HG02571 (cell line): ENCODE results near the gene ST8SIA2.

Source experiments
- ATAC-seq: cut with Tn5 transposase; IDR thresholded peaks from one replicate; pipeline ENCODE4 v1.9.1; 2021; ENCODE audit warnings: mild to moderate bottlenecking, moderate library complexity; ENCODE audit not compliant: unreplicated experiment

Gene ST8SIA2

DNA sequence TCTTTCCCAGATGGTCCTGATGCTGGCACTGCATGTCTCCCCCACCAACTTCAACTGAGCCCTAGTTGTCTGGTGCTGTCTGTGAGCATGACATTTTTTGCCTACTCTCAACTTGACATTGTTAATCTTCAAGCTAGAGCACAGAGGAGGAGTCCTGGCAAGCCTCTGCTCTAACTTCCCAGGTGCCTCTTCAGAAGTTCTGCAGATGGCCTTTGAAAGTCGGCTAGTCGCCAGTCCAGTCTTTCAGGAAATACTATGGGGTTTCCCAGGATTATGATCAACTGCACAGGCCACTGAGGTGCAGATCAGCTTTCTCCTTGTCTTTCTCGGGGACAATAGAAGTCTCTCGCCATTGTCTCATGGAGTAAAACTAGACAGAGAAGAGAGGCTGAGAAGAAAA lies 86.7 kb downstream of the ST8SIA2 start:
- no peak for ATAC-seq

DNA sequence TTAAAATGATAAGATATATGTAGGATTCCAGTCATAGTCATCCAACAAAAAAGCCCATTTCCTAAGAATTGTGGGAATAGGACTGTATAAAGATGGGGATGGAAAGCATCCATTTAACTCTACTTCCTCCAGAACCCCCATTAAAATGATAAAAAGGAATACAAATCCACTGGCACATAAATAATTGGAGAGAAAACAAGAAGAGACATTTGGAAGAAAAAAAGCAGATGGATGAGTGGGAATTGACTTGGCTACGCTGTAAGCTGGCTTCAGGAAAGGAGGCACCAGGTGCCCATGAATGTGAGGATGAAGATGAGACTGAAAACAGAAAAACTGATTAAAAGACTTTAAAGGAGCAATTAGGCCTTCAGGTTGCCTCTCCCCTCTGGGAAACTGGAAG lies 91.8 kb downstream of the ST8SIA2 start:
- ATAC-seq: no peak

GRCh38 chr15:92492551-92493115 lies 99.0 kb downstream of the ST8SIA2 start:
- ATAC-seq: no peak

GRCh38 chr15:92494806-92495336 lies 101.2 kb downstream of the ST8SIA2 start:
- ATAC-seq: no peak

- no peak for ATAC-seq
These were observed 101.8 kb downstream of the ST8SIA2 start for GRCh38 chr15:92495446-92495845.

- no peak for ATAC-seq
These were observed 106.2 kb downstream of the ST8SIA2 start for GRCh38 chr15:92499731-92500530.

- no peak for ATAC-seq
These were observed 108.7 kb downstream of the ST8SIA2 start for GRCh38 chr15:92502336-92502735.

DNA sequence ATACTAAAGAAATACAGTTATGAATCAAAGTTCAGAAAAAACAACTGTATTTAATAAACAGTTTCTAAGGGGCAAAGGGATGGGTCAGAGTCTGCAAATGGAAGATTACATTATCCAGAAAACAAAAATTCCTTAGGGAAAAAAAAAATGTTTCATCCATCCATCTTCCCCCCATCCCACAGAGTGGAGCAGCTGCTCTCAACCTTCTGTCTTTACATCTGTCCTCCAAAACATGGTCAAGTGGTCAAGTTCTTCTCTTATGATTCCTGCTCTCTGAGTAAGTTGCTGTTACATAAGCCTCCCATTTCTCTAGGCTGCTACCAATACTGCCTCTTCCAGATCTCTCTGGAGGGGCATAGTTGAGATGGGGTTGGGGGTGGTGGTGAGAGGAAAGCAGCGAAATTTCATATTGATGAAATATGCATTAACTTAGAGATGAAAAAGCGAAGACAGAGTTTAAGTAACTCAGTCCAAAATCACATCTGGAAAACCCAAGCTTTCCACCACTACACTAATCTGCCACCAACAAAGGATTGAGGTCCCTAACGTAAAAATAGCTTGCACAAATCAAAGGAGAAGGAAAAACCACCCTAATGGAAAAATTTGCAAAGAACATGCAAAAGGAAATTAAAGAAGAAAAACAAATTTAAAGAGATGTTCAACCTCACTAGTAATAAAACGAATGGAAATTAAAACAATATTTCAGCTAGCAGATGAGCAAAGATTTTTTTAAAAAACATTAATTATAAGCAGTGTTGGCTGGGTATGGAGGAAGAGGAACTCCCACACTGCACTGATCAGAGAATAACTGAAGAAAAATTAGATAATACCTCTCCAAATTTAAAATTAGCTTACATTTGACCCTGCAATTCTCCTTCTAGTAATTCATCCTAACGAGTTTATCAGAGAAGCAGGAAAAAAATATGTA lies 109.5 kb downstream of the ST8SIA2 start:
- ATAC-seq: no peak

- ATAC-seq: no peak
These were observed 110.2 kb downstream of the ST8SIA2 start for GRCh38 chr15:92503889-92504288.

DNA sequence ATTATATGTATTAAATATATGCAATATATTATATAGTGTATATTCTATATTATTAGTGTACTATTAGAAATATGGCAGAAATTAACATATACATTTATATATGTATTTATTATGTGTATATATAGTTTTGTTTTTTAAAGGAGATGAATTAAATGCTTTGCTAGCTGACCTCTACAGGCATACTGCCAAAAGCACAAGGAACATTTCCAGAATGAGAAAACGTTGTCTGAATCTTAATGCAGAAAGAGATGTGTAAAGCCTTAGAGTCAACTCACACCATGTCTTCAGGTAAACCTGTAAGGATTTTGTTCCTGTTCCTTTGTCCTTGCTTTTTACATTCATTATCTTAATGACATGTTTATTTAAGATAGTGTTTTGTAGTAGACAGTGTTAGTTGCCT lies 111.9 kb downstream of the ST8SIA2 start:
- no peak for ATAC-seq

DNA sequence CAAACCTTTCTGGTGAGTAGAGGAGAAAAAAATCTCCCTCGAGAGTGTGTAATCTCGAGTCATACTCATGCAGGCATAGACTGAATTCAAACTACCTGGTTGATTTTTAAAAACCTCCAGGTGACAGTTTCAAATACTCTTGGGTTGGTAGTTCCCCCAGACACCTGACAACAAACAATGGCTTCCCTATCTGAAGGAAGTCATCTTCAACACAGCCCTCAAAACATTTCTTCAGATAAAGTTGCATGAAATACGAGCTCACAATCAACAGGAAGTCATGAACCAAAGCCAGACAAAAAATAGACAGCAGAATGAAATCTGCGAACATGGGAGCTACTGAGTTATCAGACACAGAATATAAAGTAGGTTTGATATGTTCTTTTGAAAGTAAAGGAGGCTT lies 112.8 kb downstream of the ST8SIA2 start:
- ATAC-seq: no peak

- ATAC-seq: no peak
These were observed 116.6 kb downstream of the ST8SIA2 start for GRCh38 chr15:92510163-92510882.
